Fibroblast of pulmonary artery (primary cell): ENCODE results near the gene ATP2B2.

Source experiments
- DNase-seq: peaks from one replicate; pipeline ENCODE4 v3.0.0-alpha.2; 2010; ENCODE audit warnings: low read depth
- H3K4me3 ChIP-seq: replicated peaks from 2 replicates; pipeline ENCODE4 v1.5.1; 2011; ENCODE audit warnings: low read depth, mild to moderate bottlenecking, control low read depth, low read length, moderate library complexity
- CTCF ChIP-seq: IDR thresholded peaks from 2 replicates; pipeline ENCODE4 v1.5.1; 2011; ENCODE audit warnings: mild to moderate bottlenecking, control low read depth, low read length, inconsistent platforms; ENCODE audit errors: missing control alignments

The ATP2B2 gene

DNA sequence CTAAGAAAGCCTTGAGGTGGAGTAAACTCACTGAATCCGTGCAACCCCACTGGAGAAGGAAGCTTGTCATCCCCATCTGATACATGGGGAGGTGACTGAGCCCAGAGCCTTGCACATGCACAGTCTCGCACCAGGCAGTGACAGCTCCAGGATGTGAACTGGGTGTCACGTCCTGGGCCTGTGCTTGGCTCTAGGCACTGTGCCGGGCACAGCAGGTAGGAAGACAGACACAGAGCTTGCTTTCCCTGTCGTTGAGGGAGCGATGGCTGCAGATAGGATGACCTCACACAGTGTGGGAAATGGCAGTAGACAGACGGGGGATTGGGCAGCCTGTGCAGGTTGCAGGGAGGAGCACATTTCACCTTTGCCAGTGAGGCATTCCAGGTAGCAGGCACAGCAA is 12.2 kb upstream of the ATP2B2 start:
- DNase-seq, result no peak
- no peak for TF ChIP-seq CTCF
- H3K4me3 ChIP-seq, result no peak overlapping the region

DNA sequence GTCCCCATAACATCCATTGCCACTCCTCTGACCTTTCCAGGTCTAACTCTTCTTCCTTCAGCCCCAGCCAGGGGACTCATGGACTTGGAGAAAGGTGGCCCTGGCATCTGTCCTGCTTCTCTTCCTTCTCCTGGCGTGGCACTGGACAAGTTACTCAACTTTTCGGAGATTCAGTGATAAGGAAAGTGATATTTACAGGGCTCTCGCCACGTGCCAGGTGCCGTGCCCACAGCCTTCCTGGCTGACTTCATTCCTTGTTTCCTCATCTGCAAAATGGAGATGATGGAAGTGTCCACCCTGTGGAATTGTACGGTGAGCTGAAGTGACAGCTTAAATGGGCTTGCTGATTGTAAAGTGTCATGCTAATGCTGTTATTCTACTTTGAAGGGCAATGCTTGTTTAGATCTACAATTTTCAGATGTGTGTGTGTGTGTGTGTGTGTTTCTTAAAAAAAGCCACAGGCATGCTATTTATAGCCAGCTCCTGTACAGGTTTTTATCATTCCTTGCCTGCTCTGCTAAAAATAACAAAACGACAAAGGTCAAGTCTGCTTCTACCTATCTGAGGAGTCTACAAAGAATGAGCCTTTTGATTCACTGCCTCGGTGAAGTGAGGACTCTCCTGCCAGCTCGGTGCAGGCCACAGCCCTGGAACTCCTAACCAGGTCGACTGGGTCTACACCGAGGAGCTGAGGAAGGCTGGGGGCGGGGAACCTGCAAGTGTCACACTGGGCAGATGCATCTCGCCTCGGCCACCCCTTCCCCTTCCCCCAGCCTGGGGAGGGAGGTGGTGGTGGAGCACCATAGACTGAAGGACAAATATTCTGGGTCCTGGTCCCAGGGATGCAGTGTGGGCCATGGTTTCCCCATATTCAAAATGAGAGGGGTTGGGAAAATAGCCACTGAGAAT is 11.4 kb upstream of the ATP2B2 start:
- no peak for DNase-seq
- TF ChIP-seq CTCF, result no peak
- no peak overlapping the region for H3K4me3 ChIP-seq

DNA sequence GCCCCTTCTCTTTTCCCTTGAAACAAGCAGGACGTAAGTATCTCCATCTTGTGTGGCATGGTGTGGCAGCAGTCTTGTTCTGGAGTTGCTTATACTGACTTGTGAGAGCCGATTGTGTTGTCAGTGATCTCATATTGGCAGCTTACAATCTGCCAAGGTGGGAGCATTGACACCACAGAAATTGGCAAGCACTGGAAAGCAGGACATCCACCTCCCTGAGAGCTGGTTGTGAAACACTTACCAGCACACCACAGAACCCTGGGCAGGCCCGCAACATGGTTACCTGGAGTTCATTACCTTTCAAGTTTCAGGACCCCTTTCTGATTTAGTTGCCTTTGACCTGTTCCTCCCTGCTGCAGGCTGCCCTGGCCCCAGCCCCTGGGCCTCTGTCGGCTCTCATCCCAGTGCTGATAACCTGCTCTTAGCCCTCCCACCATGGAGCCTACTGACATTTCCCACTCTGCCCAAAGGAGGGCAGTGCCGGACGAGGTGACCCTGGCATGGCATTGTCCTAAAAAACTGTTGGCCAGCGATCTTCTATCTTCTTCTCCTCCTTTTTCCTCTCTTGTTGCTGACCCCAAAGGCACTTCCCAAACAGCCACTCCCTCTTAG is 10.6 kb upstream of the ATP2B2 start:
- no peak for DNase-seq
- TF ChIP-seq CTCF, result no peak
- no peak overlapping the region for H3K4me3 ChIP-seq

DNA sequence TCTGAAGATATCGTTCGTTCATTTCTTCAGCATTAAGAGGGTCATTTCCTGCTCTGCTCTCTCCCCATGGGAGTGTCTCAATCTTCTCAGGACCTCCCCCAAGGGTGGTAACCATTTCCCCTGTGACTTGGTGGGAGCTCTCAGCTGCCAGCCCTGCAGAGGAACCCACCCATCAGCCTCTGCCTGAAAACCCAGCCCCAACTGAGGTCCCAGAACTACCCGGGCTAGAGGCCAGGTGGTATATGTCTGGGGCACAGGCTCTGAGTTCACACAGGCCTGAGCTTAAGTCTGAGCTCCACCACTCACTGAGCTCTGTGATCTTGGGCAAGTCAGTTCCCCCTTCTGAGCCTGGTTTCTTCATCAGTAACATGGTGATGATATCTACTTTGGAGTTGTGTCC is 10.0 kb upstream of the ATP2B2 start:
- DNase-seq, result no peak
- no peak for TF ChIP-seq CTCF
- H3K4me3 ChIP-seq, result no peak overlapping the region

DNA sequence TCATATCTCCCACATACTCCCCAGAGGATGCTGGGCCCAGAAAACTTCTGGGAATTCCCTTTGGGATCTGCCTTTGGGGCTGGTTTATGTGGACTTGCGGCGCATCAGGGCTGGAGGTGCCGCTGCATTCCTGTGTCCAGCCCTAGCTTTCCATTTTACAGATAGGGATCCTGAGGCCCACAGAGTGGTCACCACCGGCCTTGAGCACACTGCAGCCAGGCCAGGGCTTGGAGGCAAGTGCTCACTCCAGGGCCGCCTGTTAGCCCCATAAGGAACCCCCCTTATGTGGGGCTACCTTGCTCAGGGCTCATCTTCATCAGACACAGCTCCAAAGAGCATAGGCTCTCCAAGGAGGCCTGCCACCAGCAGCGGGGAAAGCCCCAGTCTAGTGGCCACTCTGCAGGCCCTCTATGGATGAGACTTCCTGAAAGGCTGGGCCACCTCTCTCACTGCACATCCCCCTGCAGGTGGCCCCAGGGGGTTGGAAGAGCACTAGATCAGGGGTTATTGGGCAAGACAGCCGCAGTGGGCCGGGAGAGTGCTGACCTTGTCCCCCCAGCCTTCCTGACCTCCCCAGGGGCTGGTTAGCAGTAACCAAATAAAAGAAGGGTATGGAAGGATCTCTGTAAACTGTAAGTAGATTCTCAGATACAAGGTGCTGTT is 9.2 kb upstream of the ATP2B2 start:
- no peak for TF ChIP-seq CTCF
- H3K4me3 ChIP-seq, result no peak overlapping the region
- no peak for DNase-seq

GRCh38 chr3:10513306-10513705 is 7.9 kb upstream of the ATP2B2 start:
- DNase-seq, result no peak
- no peak overlapping the region for H3K4me3 ChIP-seq
- TF ChIP-seq CTCF, result no peak
